H1 (cell line): ENCODE measurements around the gene TGFA. TPM values are rescaled to one million over a fixed set of nuclear protein-coding genes. Genes with fewer than 3 reads are reported as not detected.

Source experiments
- CBX5 ChIP-seq: fragments of 300-800, 300-1000 bp; sonication (generic); IDR thresholded peaks from 2 replicates; pipeline ENCODE4 v1.7.1; 2016; ENCODE audit warnings: antibody characterized with exemption, low read length, low read depth
- CHD7 ChIP-seq: fragments of 300-600 bp; sonication (generic); IDR thresholded peaks from 2 replicates; pipeline ENCODE4 v1.7.1; 2012; ENCODE audit warnings: low read length, moderate library complexity, mild to moderate bottlenecking, inconsistent platforms; ENCODE audit not compliant: insufficient replicate concordance
- SUZ12 ChIP-seq: fragments of 200-600 bp; sonication (generic); IDR thresholded peaks from 2 replicates; pipeline ENCODE4 v1.6.1; 2012; ENCODE audit warnings: mild to moderate bottlenecking, inconsistent platforms, low read length, moderate library complexity, mixed read lengths
- TAF7 ChIP-seq: optimal IDR thresholded peaks from 2 replicates; pipeline ENCODE3; 2011; ENCODE audit warnings: low read depth, mild to moderate bottlenecking, inconsistent platforms, low read length, moderate library complexity, borderline replicate concordance
- ZNF274 ChIP-seq: IDR thresholded peaks from 2 replicates; pipeline ENCODE4 v1.7.0; 2012; ENCODE audit warnings: low read length, borderline replicate concordance; ENCODE audit errors: extremely low read depth
- polyA plus RNA-seq, 7 experiments: library from polyadenylated mRNA; depleted of rRNA in 3 of 7; stranded (reverse) in 5 of 7; unstranded in 2 of 7; fragments of >200 nt in 5 of 7; fragments of 200-250 nt in 2 of 7; gene quantifications; 1 replicate in 5 of 7; 2 replicates in 1 of 7; 4 replicates in 1 of 7; pipeline versions ENCODE4 v1.2.1 to v1.2.3, GENCODE V29; 2011 to 2013; ENCODE audit warnings: missing spikeins in 2 of 7, mixed read lengths in 2 of 7
- total RNA-seq: library from RNA; stranded (reverse); fragmentation: NEBNext Ultra II Directional; extraction: Animal tissue kit (Norgen Biotek cat#: 25700); gene quantifications from 2 replicates; pipeline ENCODE4 v1.2.1, GENCODE V29; 2021

TGFA gene
- total and polyA plus RNA-seq, 2 of the 8 experiments (the other 6 are each of a cell fraction or from before 2014, with no cell fraction given) = 1.8 to 3.7 TPM

- no peak for TF ChIP-seq CHD7
- TF ChIP-seq CBX5 = no peak
- TF ChIP-seq TAF7 = no peak
- TF ChIP-seq SUZ12 = no peak
- TF ChIP-seq ZNF274 = no peak
These were observed 56.8 kb downstream of the TGFA start (continued) for GRCh38 chr2:70496819-70497218.
